Activated CD8-positive, alpha-beta memory T cell treated with anti-CD3 and anti-CD28 coated beads, Interleukin-2, amount 50 U/mL, for 4 hours (primary cell): ENCODE results near the gene PHEX.

Source experiments
- DNase-seq: peaks from one replicate; pipeline ENCODE4 v3.0.0-alpha.2; 2020

Gene PHEX

GRCh38 chrX:22110729-22111494 lies 78.8 kb downstream of the PHEX start:
- DNase-seq: no peak

DNA sequence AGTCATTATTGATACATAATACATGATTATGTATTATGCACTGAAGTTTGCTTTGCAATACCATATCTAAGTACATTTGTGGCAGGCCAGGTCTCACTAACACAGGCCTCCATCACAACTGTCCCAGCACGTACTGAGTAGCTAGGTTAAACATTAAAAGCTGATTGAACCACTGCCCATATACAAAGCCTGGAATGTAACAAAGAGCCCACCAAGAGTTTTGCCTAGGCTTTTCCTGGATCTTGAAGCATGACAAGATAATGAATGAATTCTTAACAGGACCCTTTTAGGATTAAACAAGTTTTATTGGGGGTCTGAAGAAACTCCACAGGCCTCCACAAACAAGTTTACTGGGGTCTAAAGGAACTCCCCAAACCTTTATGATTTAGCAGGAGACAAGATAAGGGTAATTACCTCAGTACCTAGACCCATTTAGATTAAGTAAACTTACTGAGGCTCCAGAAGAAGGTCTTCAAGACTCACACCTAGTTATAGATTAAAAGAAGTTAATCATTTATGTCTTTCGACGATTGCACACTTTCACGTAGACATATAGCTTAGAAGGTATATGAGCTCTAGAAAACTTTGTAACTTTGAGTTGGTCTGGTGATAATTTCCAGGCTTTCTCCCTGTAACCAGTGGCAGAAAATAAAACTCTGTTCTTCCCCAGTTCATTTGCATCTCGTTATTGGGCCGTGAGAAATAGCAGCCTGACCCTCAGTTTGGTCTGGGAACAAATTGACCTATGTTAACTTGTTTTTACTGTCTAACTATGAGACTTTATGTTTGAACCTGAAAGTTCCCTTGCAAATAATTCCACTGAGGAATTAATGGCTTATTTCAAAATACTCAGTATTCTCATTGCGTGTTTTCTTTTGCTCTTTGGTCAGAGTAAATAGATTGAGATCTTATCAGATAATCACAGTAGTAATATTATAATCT lies 84.8 kb downstream of the PHEX start:
- no peak for DNase-seq

DNA sequence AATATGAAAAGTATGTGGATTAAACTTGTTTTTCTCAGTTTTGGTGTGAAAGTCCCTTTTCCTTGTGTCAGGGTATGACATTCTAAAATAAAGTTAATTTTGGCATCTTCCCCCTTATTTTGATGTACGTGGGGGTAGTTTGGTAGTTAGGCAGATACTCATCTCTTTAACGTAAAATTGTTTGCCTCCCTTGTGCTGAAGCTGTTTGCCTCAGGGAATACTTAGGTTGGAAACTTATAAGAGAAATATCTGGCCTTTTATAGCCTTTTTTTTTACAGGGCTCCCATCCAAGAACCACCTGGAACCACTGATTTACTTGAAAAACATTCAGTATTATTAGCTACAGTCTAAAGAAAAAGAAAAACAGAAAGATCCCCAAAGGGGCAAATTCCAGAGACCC lies 85.5 kb downstream of the PHEX start:
- DNase-seq: no peak

DNA sequence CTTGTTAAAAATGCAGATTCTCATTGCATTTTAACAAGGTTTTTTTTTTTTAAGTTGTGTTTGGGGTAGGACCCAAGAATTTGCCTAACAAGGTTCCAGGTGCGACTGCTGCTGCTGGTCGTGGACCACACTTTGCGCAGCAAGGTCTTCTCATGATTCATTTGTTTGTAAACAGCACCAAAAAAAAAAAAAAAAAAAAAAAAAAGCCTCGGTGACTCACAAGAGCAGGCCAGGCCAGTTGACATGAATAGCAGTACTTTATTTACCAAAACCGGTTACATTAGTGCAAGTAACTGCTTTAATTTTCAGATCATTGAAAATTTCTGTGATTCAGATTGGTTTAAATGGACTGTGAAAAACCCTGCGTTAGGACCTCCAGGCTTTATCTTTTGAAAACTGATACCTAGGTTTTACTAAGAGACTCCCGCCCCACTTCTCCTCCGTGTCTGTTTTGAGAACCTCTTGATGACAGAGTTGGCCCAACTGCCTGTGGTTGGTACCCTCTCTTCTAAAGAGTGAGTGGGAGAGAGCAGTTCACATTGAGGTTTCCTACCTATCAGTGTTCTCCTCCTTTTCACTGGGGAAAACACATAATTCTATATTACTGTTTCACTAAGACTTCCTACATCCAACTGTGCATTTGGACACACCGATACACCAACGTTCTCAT lies 86.2 kb downstream of the PHEX start:
- DNase-seq: no peak

GRCh38 chrX:22121161-22121560 lies 89.0 kb downstream of the PHEX start:
- DNase-seq: no peak

DNA sequence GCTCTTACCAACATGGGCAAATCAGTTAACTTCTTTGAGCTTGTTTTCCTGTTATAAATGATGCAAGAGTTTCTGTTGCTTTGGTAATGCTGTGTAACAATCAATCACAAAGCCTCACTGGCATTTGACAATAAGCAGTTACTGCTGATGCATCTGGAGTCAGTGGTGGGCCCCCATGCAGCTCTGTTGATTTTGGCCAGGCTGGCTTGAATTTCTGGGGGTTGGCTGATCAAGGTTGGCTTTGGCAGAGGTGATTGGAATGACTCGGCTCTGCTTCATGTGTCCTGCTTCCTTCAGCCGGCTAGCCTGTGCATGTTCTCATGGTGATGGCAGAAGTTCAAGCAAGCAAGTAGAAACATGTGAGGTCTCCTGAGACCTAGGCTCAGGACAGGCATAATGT lies 90.4 kb downstream of the PHEX start:
- no peak for DNase-seq

DNA sequence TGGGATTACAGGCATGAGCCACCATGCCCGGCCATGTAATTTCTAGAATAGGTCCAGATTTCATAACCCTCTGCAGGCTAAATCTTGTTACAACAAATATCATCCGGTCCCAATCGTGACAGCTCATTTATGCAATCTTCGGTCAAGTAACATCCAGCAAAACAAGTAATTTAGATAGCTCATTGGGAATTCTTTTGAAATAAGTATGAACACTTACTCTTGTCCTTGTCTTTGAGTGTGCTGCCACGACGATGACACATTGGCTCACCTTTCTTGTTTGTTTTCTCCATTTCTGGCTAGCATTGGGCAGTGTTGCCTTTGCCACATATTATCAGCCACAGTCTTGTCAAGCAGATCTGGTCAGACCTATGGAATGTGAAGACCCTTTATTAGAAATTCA lies 92.0 kb downstream of the PHEX start:
- DNase-seq: no peak

- no peak for DNase-seq
These were observed 93.4 kb downstream of the PHEX start for GRCh38 chrX:22125481-22125880.

GRCh38 chrX:22126327-22126726 lies 94.2 kb downstream of the PHEX start:
- DNase-seq: no peak

DNA sequence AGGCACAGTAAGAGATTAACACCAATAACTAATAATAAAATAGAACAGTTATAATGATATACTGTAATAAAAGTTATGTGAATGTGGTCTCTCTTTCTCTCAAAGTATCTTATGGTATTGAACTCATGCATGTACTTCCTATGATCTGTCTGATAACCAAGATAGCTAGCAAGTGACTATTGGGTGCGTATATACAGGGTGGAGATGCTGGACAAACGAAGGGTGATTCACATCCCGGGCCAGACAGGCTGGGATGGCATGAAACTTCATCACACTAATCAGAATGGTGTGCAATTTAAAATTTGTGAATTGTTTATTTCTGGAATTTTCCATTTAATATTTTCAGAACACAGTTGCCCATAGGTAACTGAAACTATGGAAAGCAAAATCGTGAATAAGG lies 96.8 kb downstream of the PHEX start:
- DNase-seq: no peak

DNA sequence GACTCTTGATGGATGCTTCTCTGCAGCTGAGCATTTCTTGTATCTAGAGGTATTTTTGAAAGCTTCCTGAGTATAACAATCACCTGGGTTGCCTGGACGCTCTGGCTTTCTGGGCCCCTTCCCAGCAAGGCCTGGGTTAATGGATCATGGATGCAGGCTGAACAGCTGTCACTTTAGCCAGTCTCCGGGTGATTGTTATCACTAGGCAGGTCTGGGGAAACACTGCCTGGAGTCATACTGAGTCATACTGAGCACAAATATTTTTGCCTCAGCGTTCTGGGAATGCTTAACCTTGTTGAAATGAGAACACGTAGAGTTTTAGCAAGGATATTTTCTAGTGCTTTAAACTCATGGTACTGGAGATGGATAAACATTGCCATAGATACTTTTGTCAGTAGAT lies 102.6 kb downstream of the PHEX start:
- no peak for DNase-seq

- DNase-seq: no peak
These were observed 103.1 kb downstream of the PHEX start for GRCh38 chrX:22135171-22135711.

- no peak for DNase-seq
These were observed 104.0 kb downstream of the PHEX start for GRCh38 chrX:22135994-22136684.

GRCh38 chrX:22136711-22137110 lies 104.6 kb downstream of the PHEX start:
- no peak for DNase-seq

DNA sequence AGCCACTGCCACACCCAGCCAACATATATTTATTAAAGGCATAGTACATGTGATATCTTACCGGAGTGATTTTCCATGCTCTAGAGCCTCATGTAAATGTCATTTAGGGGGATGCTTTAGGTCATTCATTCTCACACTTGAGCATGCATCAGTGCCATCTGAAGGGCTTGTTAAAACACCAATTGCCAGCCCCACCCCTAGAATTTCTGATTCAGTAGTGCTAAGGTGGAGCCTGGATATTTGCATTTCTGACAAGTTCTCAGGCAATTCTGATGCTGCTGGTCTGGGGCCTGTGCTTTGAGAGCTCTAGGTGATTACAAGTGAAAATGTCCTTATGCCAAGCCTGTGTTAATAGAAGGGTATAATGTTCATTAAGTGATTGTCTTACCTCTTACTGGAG lies 107.7 kb downstream of the PHEX start:
- no peak for DNase-seq

GRCh38 chrX:22141047-22141730 lies 109.1 kb downstream of the PHEX start:
- no peak for DNase-seq

DNA sequence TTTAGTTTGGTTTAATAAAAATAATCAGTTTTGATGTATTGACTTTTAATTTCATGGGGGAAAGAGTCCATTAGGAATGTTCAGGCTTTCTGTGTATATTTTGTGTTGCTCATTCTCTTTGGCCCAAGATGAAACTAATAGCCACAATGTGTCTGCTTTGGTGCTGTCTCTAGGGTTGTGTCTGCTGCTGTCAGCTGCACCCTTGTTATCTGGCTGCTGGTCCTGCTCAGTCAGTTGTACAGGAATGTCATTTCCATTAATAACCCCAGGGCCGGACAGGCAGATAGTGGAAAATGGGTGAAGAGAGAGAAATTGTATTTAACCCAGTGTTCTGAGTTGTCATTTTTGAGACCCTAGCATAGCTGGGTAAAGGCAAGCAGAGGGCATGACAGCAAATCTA lies 115.1 kb downstream of the PHEX start:
- no peak for DNase-seq

DNA sequence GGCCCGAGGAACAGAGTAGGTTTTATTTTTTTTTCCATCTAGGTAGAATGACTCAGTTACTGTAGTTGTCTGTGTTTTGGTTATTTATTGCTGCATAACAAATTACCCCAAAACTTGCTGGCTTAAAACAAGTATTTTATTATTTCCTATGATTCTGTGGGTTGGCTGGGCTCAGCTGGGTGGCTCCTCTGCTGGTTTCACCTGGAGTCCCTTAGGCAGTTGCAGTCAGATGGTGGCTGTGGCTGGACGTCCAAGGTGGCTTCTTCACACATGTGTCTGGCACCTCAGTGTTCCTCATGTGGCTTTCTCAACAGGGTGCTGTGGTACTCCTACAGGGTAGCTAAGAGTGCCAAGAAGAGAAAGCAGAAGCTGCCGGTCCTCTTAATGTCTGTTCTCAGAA lies 115.8 kb downstream of the PHEX start:
- DNase-seq: no peak

GRCh38 chrX:22148565-22148964 lies 116.4 kb downstream of the PHEX start:
- DNase-seq: no peak

- DNase-seq: no peak
These were observed 118.2 kb downstream of the PHEX start for GRCh38 chrX:22150371-22150770.

GRCh38 chrX:22155126-22155525 lies 123.0 kb downstream of the PHEX start:
- DNase-seq: no peak

- DNase-seq: no peak
These were observed 126.9 kb downstream of the PHEX start for GRCh38 chrX:22159071-22159470.
